HG03025 (cell line): ENCODE data around the gene DIP2C.

Source experiments
- ATAC-seq: cut with Tn5 transposase; IDR thresholded peaks from one replicate; pipeline ENCODE4 v1.9.1; 2021; ENCODE audit warnings: mild to moderate bottlenecking, moderate library complexity; ENCODE audit not compliant: unreplicated experiment, low FRiP score

The DIP2C gene

GRCh38 chr10:560314-560992, 129.0 kb downstream of the DIP2C start:
- no peak for ATAC-seq

GRCh38 chr10:559767-560047, 129.8 kb downstream of the DIP2C start:
- no peak for ATAC-seq

GRCh38 chr10:558891-559766, 130.3 kb downstream of the DIP2C start:
- no peak for ATAC-seq

GRCh38 chr10:558364-558763, 131.1 kb downstream of the DIP2C start:
- no peak for ATAC-seq

DNA sequence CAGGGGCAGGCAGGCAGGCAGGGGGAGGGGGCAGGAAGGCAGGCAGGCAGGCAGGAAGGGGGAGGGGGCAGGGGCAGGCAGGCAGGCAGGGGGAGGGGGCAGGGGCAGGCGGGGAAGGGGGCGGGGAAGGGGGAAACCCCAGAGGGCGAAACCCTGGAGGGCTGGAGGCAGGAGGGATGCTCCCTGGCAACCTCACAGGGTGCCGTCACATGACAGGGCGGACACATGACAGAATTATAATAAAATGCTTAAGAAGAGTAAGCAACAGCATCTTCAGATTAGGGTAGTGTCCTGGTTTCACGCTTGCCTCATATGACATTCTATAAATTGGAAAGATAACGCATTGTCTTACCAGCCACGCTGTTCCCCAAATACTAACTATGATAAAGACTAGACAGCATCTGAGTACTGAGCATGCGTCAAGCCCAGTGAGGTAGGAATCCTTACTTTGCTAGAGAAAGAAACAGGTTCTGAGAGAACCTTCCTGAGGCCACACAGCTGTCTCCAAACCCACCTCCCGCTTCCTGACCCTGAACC, 131.6 kb downstream of the DIP2C start:
- no peak for ATAC-seq

GRCh38 chr10:556971-557637, 132.4 kb downstream of the DIP2C start:
- ATAC-seq: no peak

DNA sequence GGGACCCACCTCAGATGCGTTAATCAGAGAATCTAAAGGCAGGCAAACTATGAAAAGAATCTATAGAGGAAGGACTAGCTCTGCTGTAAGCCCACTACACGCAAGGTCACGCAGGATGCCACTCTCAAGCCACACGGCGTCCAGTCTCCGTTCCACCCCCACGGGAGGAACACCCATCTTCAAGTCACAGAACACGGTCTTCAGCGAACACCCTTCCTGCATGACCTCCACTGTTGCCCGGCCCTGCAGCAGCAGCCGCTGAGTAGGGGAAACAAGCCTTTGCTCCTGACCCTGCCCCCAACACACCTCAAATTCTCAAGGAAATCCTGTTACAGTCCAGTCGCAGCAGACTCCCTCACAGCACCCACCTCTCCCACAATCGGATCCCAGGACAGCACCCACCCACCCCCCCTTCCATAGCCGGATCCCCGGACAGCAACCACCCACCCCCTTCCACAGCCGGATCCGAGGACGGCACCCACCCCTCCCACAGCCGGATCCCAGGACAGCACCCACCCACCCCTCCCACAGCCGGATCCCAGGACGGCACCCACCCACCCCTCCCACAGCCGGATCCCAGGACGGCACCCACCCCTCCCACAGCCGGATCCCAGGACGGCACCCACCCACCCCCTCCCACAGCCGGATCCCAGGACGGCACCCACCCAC, 133.7 kb downstream of the DIP2C start:
- no peak for ATAC-seq

DNA sequence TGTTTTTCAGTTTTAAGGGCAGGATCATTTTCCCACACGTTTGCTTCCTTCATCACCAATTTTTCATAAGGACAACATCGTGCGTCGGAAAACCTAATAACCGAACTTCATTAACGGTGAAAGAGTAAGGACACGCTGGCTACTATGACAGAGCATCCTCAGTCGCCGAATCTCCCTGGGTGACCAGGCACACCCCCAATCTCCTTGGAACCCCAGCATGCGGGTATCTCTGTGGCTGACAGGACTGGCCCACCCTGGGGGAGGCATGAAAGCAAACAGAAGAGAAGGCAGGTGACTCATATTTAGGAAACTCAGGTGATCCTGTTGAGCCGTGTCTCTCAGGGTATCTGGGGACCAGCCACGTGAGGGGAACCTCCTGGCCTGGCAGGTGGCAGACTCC, 134.2 kb downstream of the DIP2C start:
- no peak for ATAC-seq

DNA sequence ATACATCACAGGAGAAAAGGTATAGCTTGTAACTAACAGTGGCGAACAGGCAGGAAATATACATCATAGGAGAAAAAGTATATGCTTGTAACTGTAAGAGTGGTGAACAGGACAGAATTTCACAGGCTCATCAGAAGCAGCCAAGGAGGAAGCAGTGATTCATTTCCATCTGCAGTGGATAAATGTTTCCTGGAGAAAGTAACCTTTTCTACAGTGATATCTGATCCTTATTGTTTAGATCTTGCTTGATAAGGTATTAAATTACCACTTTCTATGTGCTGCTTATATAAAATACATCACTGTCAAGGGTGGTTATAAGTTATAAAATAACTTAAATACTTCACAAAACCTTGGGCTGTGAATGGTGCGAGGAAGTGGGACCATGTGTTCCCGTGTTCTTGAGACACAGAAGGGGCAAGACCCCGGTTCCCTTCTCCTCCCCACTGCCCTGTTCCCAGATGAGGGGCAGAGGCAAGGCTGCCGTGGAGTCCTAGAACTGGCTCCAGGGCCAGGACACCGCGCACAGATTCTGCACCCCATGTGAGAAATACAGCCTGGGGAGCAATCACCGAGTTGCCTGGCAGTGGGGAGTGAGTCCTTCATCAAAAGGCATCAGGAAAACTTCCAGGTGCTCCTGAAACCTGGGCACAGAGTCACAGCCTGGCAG, 135.2 kb downstream of the DIP2C start:
- ATAC-seq: no peak

- ATAC-seq: no peak
These were observed 136.2 kb downstream of the DIP2C start for GRCh38 chr10:553233-553632.

DNA sequence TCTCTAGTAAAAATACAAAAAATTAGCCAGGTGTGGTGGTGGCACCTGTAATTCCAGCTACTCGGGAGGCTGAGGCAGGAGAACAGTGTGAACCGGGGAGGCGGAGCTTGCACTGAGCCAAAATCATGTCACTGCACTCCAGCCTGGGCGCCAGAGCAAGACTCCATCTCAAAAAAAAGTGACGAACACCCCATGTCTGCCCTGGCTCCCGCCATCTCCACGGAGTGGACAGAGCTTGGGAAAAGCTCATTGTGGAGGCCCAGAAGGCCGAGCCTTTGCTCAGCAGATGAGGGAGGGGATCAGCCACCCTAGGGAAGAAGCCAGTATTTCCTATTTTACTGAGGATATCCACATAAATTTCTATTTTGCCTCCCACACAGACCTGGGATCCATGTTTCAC, 136.8 kb downstream of the DIP2C start:
- ATAC-seq: no peak

DNA sequence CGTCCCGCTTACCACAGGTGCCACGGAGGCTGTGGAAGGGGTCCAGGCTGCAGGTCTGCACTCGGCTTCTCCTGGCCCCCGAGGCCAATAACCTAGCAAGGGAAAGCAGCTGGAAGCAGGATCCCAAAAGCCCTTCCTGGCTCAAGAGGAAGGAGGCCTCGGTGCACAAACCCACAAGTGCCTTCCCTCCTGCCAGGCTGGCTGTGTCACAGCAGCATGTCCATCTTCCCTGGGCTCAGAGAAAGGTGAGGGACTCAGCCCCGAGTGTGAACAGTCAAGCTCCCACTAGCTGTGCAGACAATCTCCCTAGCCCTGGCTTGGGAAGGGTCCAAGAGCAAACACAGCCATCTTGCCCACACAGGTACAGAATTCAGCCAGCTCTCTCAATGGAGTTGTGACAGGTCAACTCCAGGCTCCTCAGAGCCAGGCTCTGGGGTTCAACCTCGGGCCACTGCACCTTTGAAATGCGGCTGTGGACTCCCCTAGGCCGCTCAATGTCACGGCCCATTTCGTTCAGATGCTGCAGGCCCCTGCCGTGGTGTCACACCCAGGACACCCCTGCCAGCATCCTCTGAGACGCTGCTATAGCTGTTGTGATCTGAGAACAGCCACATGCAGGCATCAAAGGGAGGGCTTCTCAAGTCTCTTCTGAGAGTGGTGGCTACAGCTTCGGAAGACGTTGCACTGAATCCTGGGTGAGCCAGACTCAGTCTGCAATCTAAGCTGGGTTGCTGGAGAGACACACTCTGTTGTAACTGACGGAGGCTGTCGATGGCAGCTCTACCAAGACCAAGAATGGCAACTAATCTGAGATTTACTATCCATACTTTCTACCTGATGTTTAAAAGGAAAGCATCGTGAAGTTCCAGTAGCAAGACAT, 137.9 kb downstream of the DIP2C start:
- no peak for ATAC-seq

- ATAC-seq: no peak
These were observed 138.6 kb downstream of the DIP2C start for GRCh38 chr10:550665-551372.

- no peak for ATAC-seq
These were observed 140.1 kb downstream of the DIP2C start for GRCh38 chr10:549391-549790.

DNA sequence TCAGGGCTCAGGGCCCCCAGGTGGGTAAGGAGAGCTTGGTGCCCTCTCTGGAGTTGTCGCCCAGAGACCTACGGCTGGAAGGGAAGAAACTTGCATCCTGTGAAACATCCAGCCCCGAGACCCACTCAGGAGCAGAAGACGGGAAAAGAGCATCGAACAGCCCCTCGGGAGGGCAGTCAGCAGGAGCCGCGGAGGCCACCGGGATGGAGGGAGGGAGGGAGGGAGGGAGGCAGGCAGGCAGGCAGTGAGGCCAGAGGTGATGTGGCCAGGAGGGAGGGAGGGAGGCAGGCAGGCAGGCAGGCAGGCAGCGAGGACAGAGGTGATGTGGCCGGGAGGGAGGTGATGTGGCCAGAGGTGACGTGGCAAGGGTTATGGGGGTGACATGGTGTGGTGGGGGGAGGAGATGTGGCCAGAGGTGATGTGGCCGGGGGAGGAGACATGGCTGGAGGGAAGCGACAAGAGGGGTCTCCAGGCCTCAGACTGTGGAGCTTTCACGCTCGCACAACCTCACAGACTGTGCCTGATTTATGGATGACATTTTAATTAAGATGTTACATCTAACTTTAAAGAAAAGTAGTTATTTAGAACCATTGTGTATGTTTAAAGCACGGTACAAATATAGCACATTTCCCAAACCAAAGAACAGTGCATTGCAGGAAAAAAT, 141.1 kb downstream of the DIP2C start:
- no peak for ATAC-seq

DNA sequence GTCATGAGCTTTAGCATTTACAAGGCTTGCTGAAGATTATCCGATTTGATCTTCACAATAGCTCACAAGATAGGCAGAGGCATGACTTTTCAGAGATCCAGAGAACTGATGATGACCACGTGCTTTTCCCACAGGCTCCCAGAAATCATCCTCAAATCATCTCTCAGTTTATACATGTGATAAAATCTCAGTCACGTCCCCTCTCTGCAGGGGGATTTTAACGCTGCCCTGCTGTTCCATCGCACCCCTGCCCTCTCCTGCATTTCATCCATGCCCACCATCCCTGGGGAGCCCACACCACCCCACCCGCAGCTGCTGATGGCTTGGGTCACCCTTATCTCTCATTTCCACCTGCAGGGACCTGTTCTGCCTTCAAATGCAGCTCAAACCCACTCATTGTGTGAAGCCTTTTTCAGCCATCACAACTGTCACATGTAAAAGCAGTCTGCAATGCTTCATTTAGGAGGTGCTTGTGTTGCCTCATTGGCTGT, 141.8 kb downstream of the DIP2C start:
- no peak for ATAC-seq

DNA sequence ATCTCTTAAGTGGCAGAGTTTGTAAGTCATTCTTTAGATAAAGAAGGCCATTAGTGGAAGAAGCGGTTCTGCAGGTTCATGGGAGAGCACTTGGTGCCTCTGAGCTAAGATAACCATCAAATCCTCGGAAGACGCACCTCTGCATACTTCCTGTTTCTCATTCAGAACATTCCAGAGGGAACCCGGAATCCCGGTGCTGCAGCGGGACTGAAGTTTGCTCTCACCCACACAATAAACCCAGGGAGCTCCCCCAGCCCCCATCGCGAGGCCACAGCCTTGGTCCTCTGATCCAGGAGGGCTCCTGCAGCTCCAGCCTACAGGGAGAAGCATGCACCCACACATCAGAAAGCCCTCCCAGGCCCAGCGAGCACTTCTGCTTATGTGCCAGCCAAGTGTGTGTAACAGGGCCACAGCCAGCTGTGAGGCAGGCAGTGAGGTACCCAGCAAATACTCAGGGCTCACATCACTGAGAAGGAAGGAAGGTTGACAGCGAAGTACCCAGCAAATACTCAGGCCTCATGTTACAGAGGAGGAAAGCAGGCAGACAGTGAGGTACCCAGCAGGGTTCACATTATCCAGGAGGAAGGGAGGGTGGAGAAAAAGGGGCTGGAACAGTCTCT, 142.4 kb downstream of the DIP2C start:
- ATAC-seq: no peak

DNA sequence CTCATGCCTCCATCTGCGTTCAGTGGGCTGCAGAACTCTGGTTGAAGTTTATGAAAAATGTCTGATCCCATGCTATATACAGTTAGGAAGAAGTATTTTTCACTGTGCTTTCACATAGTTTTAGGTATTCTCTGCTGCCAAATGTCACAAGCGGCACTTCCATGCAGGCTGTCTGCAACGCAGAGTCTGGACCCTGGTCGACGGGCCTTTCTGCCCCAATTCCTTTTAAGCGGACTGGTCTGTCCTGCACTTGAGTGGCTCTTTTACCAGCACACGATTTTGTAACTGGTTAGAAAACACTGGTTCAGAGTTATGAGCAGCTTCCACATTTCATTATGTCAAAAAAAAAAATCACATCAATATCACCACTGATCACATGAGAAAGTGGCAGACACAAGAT, 143.0 kb downstream of the DIP2C start:
- ATAC-seq: no peak
